Neural cell (in vitro differentiated cells): Measurements from ENCODE around the gene RNPEPL1. TPM values are rescaled to one million over a fixed set of nuclear protein-coding genes. Genes with fewer than 3 reads are reported as not detected.

Experiments
- H2AFZ ChIP-seq: fragments of 200-600, 300-800 bp; sonication (generic), shearing (Covaris generic); 2 replicates; pipeline ENCODE4 v1.6.0; 2014; ENCODE audit warnings: low read depth, mild to moderate bottlenecking, antibody characterized with exemption, low read length, moderate library complexity
- H3F3A ChIP-seq: fragments of 200-600 bp; shearing (Covaris generic); 2 replicates; pipeline ENCODE4 v1.6.1; 2016; ENCODE audit warnings: mild to moderate bottlenecking, moderate library complexity, mixed read lengths, antibody characterized with exemption, low read length; ENCODE audit not compliant: insufficient read depth, poor library complexity, severe bottlenecking
- H3K27ac ChIP-seq: fragments of 200-600, 300-800 bp; sonication (generic), shearing (Covaris generic); 2 replicates; pipeline ENCODE4 v1.5.1; 2014; ENCODE audit warnings: mild to moderate bottlenecking, low read length, moderate library complexity
- H3K27me3 ChIP-seq: fragments of 300-800, 200-600 bp; sonication (generic), shearing (Covaris generic); 2 replicates; pipeline ENCODE4 v1.6.0; 2014; ENCODE audit warnings: mild to moderate bottlenecking, low read depth, low read length, moderate library complexity; ENCODE audit not compliant: insufficient read depth
- H3K36me3 ChIP-seq: fragments of 300-800, 200-600 bp; sonication (generic), shearing (Covaris generic); 2 replicates; pipeline ENCODE4 v1.5.1; 2014; ENCODE audit warnings: mild to moderate bottlenecking, antibody characterized with exemption, low read length, moderate library complexity; ENCODE audit not compliant: insufficient read depth
- H3K4me2 ChIP-seq: fragments of 300-800, 200-600 bp; sonication (generic), shearing (Covaris generic); 2 replicates; pipeline ENCODE4 v1.6.0; 2014; ENCODE audit warnings: mild to moderate bottlenecking, low read length
- H3K4me3 ChIP-seq: fragments of 300-800, 200-600 bp; sonication (generic), shearing (Covaris generic); 2 replicates; pipeline ENCODE4 v1.5.1; 2014; ENCODE audit warnings: mild to moderate bottlenecking, low read length, moderate library complexity
- H3K79me2 ChIP-seq: fragments of 200-600 bp; shearing (Covaris generic); replicated peaks from 2 replicates; pipeline ENCODE4 v1.6.0; 2014; ENCODE audit warnings: mild to moderate bottlenecking, low read length, moderate library complexity; ENCODE audit not compliant: insufficient read depth
- H3K9ac ChIP-seq: fragments of 300-800, 200-600 bp; sonication (generic), shearing (Covaris generic); 2 replicates; pipeline ENCODE4 v1.6.1; 2016; ENCODE audit warnings: mild to moderate bottlenecking, low read length, mixed read lengths
- H3K9me2 ChIP-seq: fragments of 200-600 bp; shearing (Covaris generic); 2 replicates; pipeline ENCODE4 v1.6.1; 2016; ENCODE audit warnings: mild to moderate bottlenecking, low read length, mixed read lengths; ENCODE audit not compliant: insufficient read depth
- H3K9me3 ChIP-seq: fragments of 200-600, 300-800 bp; sonication (generic), shearing (Covaris generic); 2 replicates; pipeline ENCODE4 v1.6.1; 2016; ENCODE audit warnings: mild to moderate bottlenecking, mixed run types, low read length, moderate library complexity, mixed read lengths
- H4K20me1 ChIP-seq: fragments of 200-600 bp; shearing (Covaris generic); 2 replicates; pipeline ENCODE4 v1.6.1; 2016; ENCODE audit warnings: mild to moderate bottlenecking, mixed run types; ENCODE audit not compliant: insufficient read depth
- CTCF ChIP-seq: fragments of 450-650 bp; IDR thresholded peaks from 2 replicates; pipeline ENCODE4 v1.5.1; 2014; ENCODE audit warnings: antibody characterized with exemption, mild to moderate bottlenecking, moderate library complexity; ENCODE audit not compliant: poor library complexity, severe bottlenecking
- EP300 ChIP-seq: fragments of 450-650 bp; conservative IDR thresholded peaks from 2 replicates; pipeline ENCODE4 v1.6.1; 2014; ENCODE audit warnings: antibody characterized with exemption, mild to moderate bottlenecking, moderate library complexity; ENCODE audit not compliant: poor library complexity, severe bottlenecking
- EZH2 ChIP-seq: fragments of 200-600, 300-800 bp; shearing (Covaris generic), sonication (generic); IDR thresholded peaks from 2 replicates; pipeline ENCODE4 v1.6.1; 2014; ENCODE audit warnings: antibody characterized with exemption, low read length, borderline replicate concordance, mild to moderate bottlenecking; ENCODE audit not compliant: insufficient read depth, poor library complexity, severe bottlenecking
- MXI1 ChIP-seq: fragments of 450-650 bp; conservative IDR thresholded peaks from 2 replicates; pipeline ENCODE4 v1.6.1; 2014; ENCODE audit warnings: antibody characterized with exemption, mild to moderate bottlenecking; ENCODE audit not compliant: poor library complexity, severe bottlenecking
- POLR2AphosphoS5 ChIP-seq: IDR thresholded peaks from 2 replicates; pipeline ENCODE4 v1.6.1; 2012
- RAD21 ChIP-seq: fragments of 450-650 bp; conservative IDR thresholded peaks from 2 replicates; pipeline ENCODE4 v1.6.1; 2014; ENCODE audit warnings: antibody characterized with exemption, mild to moderate bottlenecking, moderate library complexity
- REST ChIP-seq: IDR thresholded peaks from 2 replicates; pipeline ENCODE4 v1.6.1; 2012; ENCODE audit warnings: borderline replicate concordance
- SMC3 ChIP-seq: fragments of 450-650 bp; conservative IDR thresholded peaks from 2 replicates; pipeline ENCODE4 v1.6.1; 2014; ENCODE audit warnings: antibody characterized with exemption, mild to moderate bottlenecking, moderate library complexity; ENCODE audit not compliant: poor library complexity
- TAF1 ChIP-seq: IDR thresholded peaks from 2 replicates; pipeline ENCODE4 v1.6.1; 2012; ENCODE audit warnings: low read depth
- polyA plus RNA-seq: library from polyadenylated mRNA; depleted of rRNA; stranded (reverse); fragments of >200 nt; gene quantifications from 2 replicates; pipeline ENCODE4 v1.2.3, GENCODE V29; 2014

RNPEPL1 gene
- polyA plus RNA-seq, 1 donor from 2014 or later = 16.1 TPM

- no peak for TF ChIP-seq SMC3
- TF ChIP-seq POLR2AphosphoS5 = no peak
- TF ChIP-seq CTCF = no peak
- TF ChIP-seq REST = no peak
- no peak for TF ChIP-seq TAF1
- no peak for TF ChIP-seq RAD21
- no peak for TF ChIP-seq EZH2
- no peak for TF ChIP-seq MXI1
- no peak for TF ChIP-seq EP300
- peak overlapping the region; percentile 81 for H3K4me3 ChIP-seq
- H3F3A ChIP-seq = peaks cover 3% of the 10 kb centered on the region
- no peak overlapping the region for H3K27ac ChIP-seq
- H2AFZ ChIP-seq = no peak overlapping the region
- H3K36me3 ChIP-seq = no peaks in the 10 kb centered on the region
- H3K9me2 ChIP-seq = no peaks in the 10 kb centered on the region
- H3K79me2 ChIP-seq = peaks cover 6% of the 10 kb centered on the region
- no peaks in the 10 kb centered on the region for H3K27me3 ChIP-seq
- no peak overlapping the region for H3K9ac ChIP-seq
- H3K4me2 ChIP-seq = no peak overlapping the region
- no peaks in the 10 kb centered on the region for H4K20me1 ChIP-seq
- no peaks in the 10 kb centered on the region for H3K9me3 ChIP-seq
These were observed 2.4 kb downstream of the RNPEPL1 start for GRCh38 chr2:240570531-240571313.

GRCh38 chr2:240571314-240571973, 3.2 kb downstream of the RNPEPL1 start:
- no peak overlapping the region for H2AFZ ChIP-seq
- H3K4me3 ChIP-seq = no peak overlapping the region
- H3K36me3 ChIP-seq = no peaks in the 10 kb centered on the region
- peaks cover 6% of the 10 kb centered on the region for H3K79me2 ChIP-seq
- no peaks in the 10 kb centered on the region for H4K20me1 ChIP-seq
- no peak overlapping the region for H3K9ac ChIP-seq
- TF ChIP-seq REST (no peak), RAD21 (no peak), EZH2 (no peak), SMC3 (no peak), MXI1 (no peak), POLR2AphosphoS5 (no peak), TAF1 (no peak), CTCF (no peak), EP300 (no peak)
- H3K9me2 ChIP-seq = no peaks in the 10 kb centered on the region
- peaks cover 3% of the 10 kb centered on the region for H3F3A ChIP-seq
- H3K4me2 ChIP-seq = no peak overlapping the region
- no peaks in the 10 kb centered on the region for H3K9me3 ChIP-seq
- no peaks in the 10 kb centered on the region for H3K27me3 ChIP-seq
- H3K27ac ChIP-seq = no peak overlapping the region
